HG03521 (cell line): ENCODE data around the gene KCNJ3.
"Not testable (repeated sequence)": the region's sequence is repeated elsewhere in the genome, so short reads cannot be mapped to it uniquely, and the experiment has no call there.

Experiments used
- ATAC-seq: cut with Tn5 transposase; IDR thresholded peaks from one replicate; pipeline ENCODE4 v1.9.1; 2021; ENCODE audit warnings: mild to moderate bottlenecking, moderate library complexity; ENCODE audit not compliant: unreplicated experiment

Gene KCNJ3

GRCh38 chr2:154837035-154837434 is 138.5 kb downstream of the KCNJ3 start:
- ATAC-seq, result no peak

GRCh38 chr2:154844513-154844912 is 146.0 kb downstream of the KCNJ3 start:
- no peak for ATAC-seq

GRCh38 chr2:154846842-154847241 is 148.3 kb downstream of the KCNJ3 start:
- ATAC-seq, result no peak

- no peak for ATAC-seq
Observed at GRCh38 chr2:154849482-154849881, 151.0 kb downstream of the KCNJ3 start.

- ATAC-seq, result no peak
Observed at GRCh38 chr2:154850532-154850931, 152.0 kb downstream of the KCNJ3 start.

- ATAC-seq, result no peak
Observed at GRCh38 chr2:154855138-154855537, 156.6 kb downstream of the KCNJ3 start.

GRCh38 chr2:154867151-154867550 is 168.7 kb downstream of the KCNJ3 start:
- not testable (repeated sequence) for ATAC-seq

- ATAC-seq, result no peak
Observed at GRCh38 chr2:154875999-154876398, 177.5 kb downstream of the KCNJ3 start.

GRCh38 chr2:154882725-154883124 is 184.2 kb downstream of the KCNJ3 start:
- ATAC-seq, result no peak

GRCh38 chr2:154886316-154886715 is 187.8 kb downstream of the KCNJ3 start:
- no peak for ATAC-seq

- no peak for ATAC-seq
Observed at GRCh38 chr2:154898269-154898668, 199.8 kb downstream of the KCNJ3 start.

GRCh38 chr2:154901063-154901462 is 202.6 kb downstream of the KCNJ3 start:
- ATAC-seq, result no peak
